ENCODE data around the gene PBX3. TPM values are rescaled to one million over a fixed set of nuclear protein-coding genes. Genes with fewer than 3 reads are reported as not detected.

PBX3 gene
- total and polyA plus RNA-seq, 10 of the 15 experiments (the other 5 are each of a cell fraction or from before 2014, with no cell fraction given) = 6.7 to 146 (median 22.2) TPM

- Histone ChIP-seq H3K9ac (ENCODE audit: control insufficient read depth, insufficient read depth, low read length) (no peak overlapping the region), H3K4me1 (ENCODE audit: control insufficient read depth, insufficient read depth, low read length) (no peaks in the 10 kb centered on the region), H3K9me3 (replicated peaks; ENCODE audit: control insufficient read depth, insufficient read depth, low read length) (no peaks in the 10 kb centered on the region; the same call in 2 of the 3 replicates), H3K79me2 (ENCODE audit: control insufficient read depth, insufficient read depth, low read length) (no peaks in the 10 kb centered on the region), H3K36me3 (ENCODE audit: control insufficient read depth in 2 of 2, insufficient read depth in 2 of 2, low read length in 1 of 2) (no peaks in the 10 kb centered on the region), H3K27ac (ENCODE audit: control insufficient read depth, insufficient read depth) (no peak overlapping the region), H3K27me3 (replicated peaks in 1 of 2; ENCODE audit: control insufficient read depth in 2 of 2, insufficient read depth in 2 of 2, low read length in 1 of 2) (no peaks in the 10 kb centered on the region), H3K4me2 (ENCODE audit: control insufficient read depth, insufficient read depth) (no peak overlapping the region), H4K20me1 (ENCODE audit: control insufficient read depth, insufficient read depth) (no peaks in the 10 kb centered on the region), H3K4me3 (no peak overlapping the region), H2AFZ (ENCODE audit: control insufficient read depth, low read depth, low read length) (no peak overlapping the region)
- in situ Hi-C loops (cut with MboI) (no loop called here), intact Hi-C loops (cut with micrococcal nuclease; ENCODE audit: unreplicated experiment) (no loop called here)
- no peak for ATAC-seq
- no peak for FAIRE-seq
- RAD21 ChIA-PET (ENCODE audit: unreplicated experiment) = no interaction called here
- CTCF ChIA-PET = no interaction called here
- WGBS (ENCODE audit: insufficient coverage, insufficient replicate concordance, low lambda C conversion rate, missing lambda C conversion rate) = 79% methylated on average over 14 of the region's 14 CpGs
- POLR2A ChIA-PET = no interaction called here
- BruUV-seq (replicated peaks) = no TSS peak
- DNase-seq (ENCODE audit: low read depth, low spot score) = no peak
- TF ChIP-seq MXI1 (IDR thresholded peaks at IDR 0.05; ENCODE audit: low read depth, low read length) (no peak), POU2F2 (IDR thresholded peaks at IDR 0.05; ENCODE audit: borderline replicate concordance, low read depth, low read length) (no peak), TCF7 (IDR thresholded peaks at IDR 0.05; ENCODE audit: borderline replicate concordance) (no peak), MYC (IDR thresholded peaks at IDR 0.05; ENCODE audit: insufficient read depth, insufficient read length, insufficient replicate concordance, low read length, severe bottlenecking) (no peak), SP1 (IDR thresholded peaks at IDR 0.05; ENCODE audit: low read depth, low read length) (no peak), SIN3A (IDR thresholded peaks at IDR 0.05; ENCODE audit: low read depth, low read length) (no peak)
- SMC1A ChIA-PET (ENCODE audit: uncharacterized antibody, unreplicated experiment) = no interaction called here
Measured at GRCh38 chr9:125985142-125985997, 238.2 kb downstream of the PBX3 start.

DNA sequence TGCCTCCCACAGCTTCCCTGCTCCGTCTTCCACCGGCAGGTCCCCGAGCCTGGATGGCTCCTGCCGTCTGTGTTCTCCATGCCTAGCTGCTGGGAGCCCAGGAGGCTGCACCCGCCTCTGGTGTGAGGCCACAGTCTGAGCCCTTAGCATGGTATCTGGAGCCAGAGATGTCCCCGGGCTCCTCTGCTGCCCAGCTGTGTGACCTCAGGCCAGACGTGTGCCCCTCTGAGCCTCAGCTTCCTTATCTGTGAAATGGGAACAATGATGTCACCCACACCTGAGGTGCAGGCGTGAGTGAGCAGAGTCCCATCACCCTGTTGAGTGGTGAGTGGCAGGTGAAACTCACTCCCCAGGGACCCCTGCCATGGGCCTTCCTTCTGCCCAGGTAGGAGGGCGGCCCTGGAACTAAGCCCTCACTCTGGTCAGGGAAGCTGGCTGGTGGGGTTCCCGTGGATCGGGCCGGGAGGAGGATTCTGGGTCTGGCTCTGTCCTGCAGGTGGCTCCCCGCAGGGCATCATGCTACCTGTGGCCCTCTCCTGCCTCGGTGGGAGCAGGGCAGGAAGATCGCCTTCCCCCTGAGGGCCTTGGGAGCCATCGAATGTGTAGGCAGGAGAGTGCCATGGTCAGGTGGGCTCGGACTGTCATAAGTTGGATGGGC, 239.0 kb downstream of the PBX3 start:
- CTCF ChIA-PET = no interaction called here
- Histone ChIP-seq H3K4me1 (ENCODE audit: control insufficient read depth, insufficient read depth, low read length) (no peaks in the 10 kb centered on the region), H3K4me2 (ENCODE audit: control insufficient read depth, insufficient read depth) (no peak overlapping the region), H3K27ac (ENCODE audit: control insufficient read depth, insufficient read depth) (no peak overlapping the region), H3K36me3 (ENCODE audit: control insufficient read depth in 2 of 2, insufficient read depth in 2 of 2, low read length in 1 of 2) (no peaks in the 10 kb centered on the region), H3K9ac (ENCODE audit: control insufficient read depth, insufficient read depth, low read length) (no peak overlapping the region), H3K4me3 (no peak overlapping the region), H2AFZ (ENCODE audit: control insufficient read depth, low read depth, low read length) (no peak overlapping the region), H3K27me3 (replicated peaks in 1 of 2; ENCODE audit: control insufficient read depth in 2 of 2, insufficient read depth in 2 of 2, low read length in 1 of 2) (no peaks in the 10 kb centered on the region), H4K20me1 (ENCODE audit: control insufficient read depth, insufficient read depth) (no peaks in the 10 kb centered on the region), H3K9me3 (replicated peaks; ENCODE audit: control insufficient read depth, insufficient read depth, low read length) (no peaks in the 10 kb centered on the region; the same call in 2 of the 3 replicates), H3K79me2 (ENCODE audit: control insufficient read depth, insufficient read depth, low read length) (no peaks in the 10 kb centered on the region)
- RAD21 ChIA-PET (ENCODE audit: unreplicated experiment) = no interaction called here
- WGBS (ENCODE audit: insufficient coverage, insufficient replicate concordance, low lambda C conversion rate, missing lambda C conversion rate) = 53% methylated on average over 17 of the region's 17 CpGs
- intact Hi-C loops (cut with micrococcal nuclease; ENCODE audit: unreplicated experiment) = no loop called here
- FAIRE-seq (no peak), DNase-seq (ENCODE audit: low read depth, low spot score) (no peak), ATAC-seq (no peak)
- in situ Hi-C loops (cut with MboI) = no loop called here
- TF ChIP-seq SUZ12 (IDR thresholded peaks at IDR 0.05; ENCODE audit: unreplicated experiment) (no peak), MEF2B (IDR thresholded peaks at IDR 0.05; ENCODE audit: partially characterized antibody, poor library complexity, severe bottlenecking) (no peak), RAD51 (IDR thresholded peaks at IDR 0.05) (no peak), STAT1 (conservative IDR thresholded peaks at IDR 0.05) (no peak), IKZF1 (conservative IDR thresholded peaks at IDR 0.05) (no peak), RUNX3 (IDR thresholded peaks at IDR 0.05; ENCODE audit: low read length) (no peak)
- TF ChIP-seq, protein P1, sequence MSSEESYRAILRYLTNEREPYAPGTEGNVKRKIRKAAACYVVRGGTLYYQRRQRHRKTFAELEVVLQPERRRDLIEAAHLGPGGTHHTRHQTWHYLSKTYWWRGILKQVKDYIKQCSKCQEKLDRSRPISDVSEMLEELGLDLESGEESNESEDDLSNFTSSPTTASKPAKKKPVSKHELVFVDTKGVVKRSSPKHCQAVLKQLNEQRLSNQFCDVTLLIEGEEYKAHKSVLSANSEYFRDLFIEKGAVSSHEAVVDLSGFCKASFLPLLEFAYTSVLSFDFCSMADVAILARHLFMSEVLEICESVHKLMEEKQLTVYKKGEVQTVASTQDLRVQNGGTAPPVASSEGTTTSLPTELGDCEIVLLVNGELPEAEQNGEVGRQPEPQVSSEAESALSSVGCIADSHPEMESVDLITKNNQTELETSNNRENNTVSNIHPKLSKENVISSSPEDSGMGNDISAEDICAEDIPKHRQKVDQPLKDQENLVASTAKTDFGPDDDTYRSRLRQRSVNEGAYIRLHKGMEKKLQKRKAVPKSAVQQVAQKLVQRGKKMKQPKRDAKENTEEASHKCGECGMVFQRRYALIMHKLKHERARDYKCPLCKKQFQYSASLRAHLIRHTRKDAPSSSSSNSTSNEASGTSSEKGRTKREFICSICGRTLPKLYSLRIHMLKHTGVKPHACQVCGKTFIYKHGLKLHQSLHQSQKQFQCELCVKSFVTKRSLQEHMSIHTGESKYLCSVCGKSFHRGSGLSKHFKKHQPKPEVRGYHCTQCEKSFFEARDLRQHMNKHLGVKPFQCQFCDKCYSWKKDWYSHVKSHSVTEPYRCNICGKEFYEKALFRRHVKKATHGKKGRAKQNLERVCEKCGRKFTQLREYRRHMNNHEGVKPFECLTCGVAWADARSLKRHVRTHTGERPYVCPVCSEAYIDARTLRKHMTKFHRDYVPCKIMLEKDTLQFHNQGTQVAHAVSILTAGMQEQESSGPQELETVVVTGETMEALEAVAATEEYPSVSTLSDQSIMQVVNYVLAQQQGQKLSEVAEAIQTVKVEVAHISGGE (CRISPR knock-in tag; IDR thresholded peaks at IDR 0.05) = no peak
- no TSS peak for BruUV-seq (replicated peaks)
- POLR2A ChIA-PET = no interaction called here
- SMC1A ChIA-PET (ENCODE audit: uncharacterized antibody, unreplicated experiment) = no interaction called here
